Mammary epithelial cell (primary cell): Measurements from ENCODE around the gene ADAMTSL2.

Experiments used
- EZH2 ChIP-seq: IDR thresholded peaks from 2 replicates; pipeline ENCODE4 v1.6.1; 2012; ENCODE audit warnings: low read length, inconsistent platforms, borderline replicate concordance
- TF ChIP-seq, protein P1 (sequence below), 2 donors: IDR thresholded peaks in 1 of 2; conservative IDR thresholded peaks in 1 of 2; 2 replicates each; pipeline ENCODE4 v1.5.1; 2011 to 2012; ENCODE audit warnings: inconsistent platforms in 2 of 2, low read length in 2 of 2, mild to moderate bottlenecking in 2 of 2, control low read depth in 1 of 2, low read depth in 1 of 2; ENCODE audit not compliant: insufficient read depth in 1 of 2; ENCODE audit errors: extremely low read depth in 1 of 2

GRCh38 chr9:133533857-133534256 lies 647 bp upstream of the ADAMTSL2 start:
- TF ChIP-seq, protein P1, sequence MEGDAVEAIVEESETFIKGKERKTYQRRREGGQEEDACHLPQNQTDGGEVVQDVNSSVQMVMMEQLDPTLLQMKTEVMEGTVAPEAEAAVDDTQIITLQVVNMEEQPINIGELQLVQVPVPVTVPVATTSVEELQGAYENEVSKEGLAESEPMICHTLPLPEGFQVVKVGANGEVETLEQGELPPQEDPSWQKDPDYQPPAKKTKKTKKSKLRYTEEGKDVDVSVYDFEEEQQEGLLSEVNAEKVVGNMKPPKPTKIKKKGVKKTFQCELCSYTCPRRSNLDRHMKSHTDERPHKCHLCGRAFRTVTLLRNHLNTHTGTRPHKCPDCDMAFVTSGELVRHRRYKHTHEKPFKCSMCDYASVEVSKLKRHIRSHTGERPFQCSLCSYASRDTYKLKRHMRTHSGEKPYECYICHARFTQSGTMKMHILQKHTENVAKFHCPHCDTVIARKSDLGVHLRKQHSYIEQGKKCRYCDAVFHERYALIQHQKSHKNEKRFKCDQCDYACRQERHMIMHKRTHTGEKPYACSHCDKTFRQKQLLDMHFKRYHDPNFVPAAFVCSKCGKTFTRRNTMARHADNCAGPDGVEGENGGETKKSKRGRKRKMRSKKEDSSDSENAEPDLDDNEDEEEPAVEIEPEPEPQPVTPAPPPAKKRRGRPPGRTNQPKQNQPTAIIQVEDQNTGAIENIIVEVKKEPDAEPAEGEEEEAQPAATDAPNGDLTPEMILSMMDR (conservative IDR thresholded peaks at IDR 0.05 in 1 of 2, IDR thresholded peaks at IDR 0.05 in 1 of 2; ENCODE audit: extremely low read depth in 1 of 2, insufficient read depth in 1 of 2, low read depth in 1 of 2, low read length in 2 of 2) = no peak
- no peak for TF ChIP-seq EZH2
